ENCODE data around the gene CD200.

CD200 gene

GRCh38 chr3:112339609-112340008 is 6.7 kb downstream of the CD200 start:
- Histone ChIP-seq H3K9ac (ENCODE audit: low read depth, low read length) (no peak overlapping the region), H3K9me3 (ENCODE audit: control insufficient read depth, insufficient read depth, low read length) (no peaks in the 10 kb centered on the region), H3K36me3 (ENCODE audit: insufficient read depth, low read length) (no peaks in the 10 kb centered on the region; the same call in 1 of the 2 replicates), H3K4me1 (ENCODE audit: insufficient read depth, low read length) (peaks cover 29% of the 10 kb centered on the region)

GRCh38 chr3:112341386-112341785 is 8.4 kb downstream of the CD200 start:
- H3K9me3 ChIP-seq (ENCODE audit: control insufficient read depth, insufficient read depth, low read length), result no peaks in the 10 kb centered on the region

DNA sequence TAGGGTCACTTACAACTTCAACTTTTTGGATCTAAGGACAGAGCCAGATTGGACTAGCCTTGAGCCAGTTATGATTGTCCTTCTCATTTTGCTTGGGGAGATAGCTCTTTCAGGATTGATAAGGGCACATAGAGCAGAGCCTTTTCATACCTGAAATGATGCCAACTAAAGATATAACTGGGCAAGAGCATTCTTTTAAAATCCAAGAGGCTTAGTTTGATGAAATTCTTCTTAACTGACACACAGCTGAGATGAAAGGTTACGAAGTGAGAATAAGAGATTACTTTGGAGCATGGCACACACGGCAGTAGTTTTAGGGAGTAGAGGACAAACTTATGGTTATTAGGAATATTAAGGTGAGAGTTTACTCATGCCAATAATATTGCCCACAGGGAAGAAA is 12.7 kb downstream of the CD200 start:
- Histone ChIP-seq H3K36me3 (ENCODE audit: insufficient read depth, low read length) (peaks cover 24% of the 10 kb centered on the region), H3K9me3 (ENCODE audit: control insufficient read depth, insufficient read depth, low read length) (no peaks in the 10 kb centered on the region), H3K9ac (ENCODE audit: low read depth, low read length) (no peak overlapping the region), H3K4me1 (ENCODE audit: insufficient read depth, low read length) (peaks cover 12% of the 10 kb centered on the region)

More at GRCh38 chr3:112341386-112341785, 8.4 kb downstream of the CD200 start:
- peaks cover 13% of the 10 kb centered on the region for H3K36me3 ChIP-seq (ENCODE audit: insufficient read depth, low read length)
- H3K9ac ChIP-seq (ENCODE audit: low read depth, low read length), result no peak overlapping the region
- H3K4me1 ChIP-seq (ENCODE audit: insufficient read depth, low read length), result peaks cover 21% of the 10 kb centered on the region

- Histone ChIP-seq H3K9me3 (ENCODE audit: control insufficient read depth, insufficient read depth, low read length) (no peaks in the 10 kb centered on the region), H3K36me3 (ENCODE audit: insufficient read depth, low read length) (peaks cover 24% of the 10 kb centered on the region), H3K4me1 (ENCODE audit: insufficient read depth, low read length) (peaks cover 21% of the 10 kb centered on the region), H3K9ac (ENCODE audit: low read depth, low read length) (no peak overlapping the region)
These were observed 13.7 kb downstream of the CD200 start for GRCh38 chr3:112346491-112347122.

- Histone ChIP-seq H3K4me1 (ENCODE audit: insufficient read depth, low read length) (peaks cover 43% of the 10 kb centered on the region), H3K9me3 (ENCODE audit: control insufficient read depth, insufficient read depth, low read length) (no peaks in the 10 kb centered on the region), H3K9ac (ENCODE audit: low read depth, low read length) (no peak overlapping the region), H3K36me3 (ENCODE audit: insufficient read depth, low read length) (peaks cover 31% of the 10 kb centered on the region)
These were observed 16.0 kb downstream of the CD200 start for GRCh38 chr3:112348943-112349342.

- Histone ChIP-seq H3K9ac (ENCODE audit: low read depth, low read length) (no peak overlapping the region), H3K4me1 (ENCODE audit: insufficient read depth, low read length) (peaks cover 49% of the 10 kb centered on the region)
These were observed 16.6 kb downstream of the CD200 start for GRCh38 chr3:112349557-112349956.

DNA sequence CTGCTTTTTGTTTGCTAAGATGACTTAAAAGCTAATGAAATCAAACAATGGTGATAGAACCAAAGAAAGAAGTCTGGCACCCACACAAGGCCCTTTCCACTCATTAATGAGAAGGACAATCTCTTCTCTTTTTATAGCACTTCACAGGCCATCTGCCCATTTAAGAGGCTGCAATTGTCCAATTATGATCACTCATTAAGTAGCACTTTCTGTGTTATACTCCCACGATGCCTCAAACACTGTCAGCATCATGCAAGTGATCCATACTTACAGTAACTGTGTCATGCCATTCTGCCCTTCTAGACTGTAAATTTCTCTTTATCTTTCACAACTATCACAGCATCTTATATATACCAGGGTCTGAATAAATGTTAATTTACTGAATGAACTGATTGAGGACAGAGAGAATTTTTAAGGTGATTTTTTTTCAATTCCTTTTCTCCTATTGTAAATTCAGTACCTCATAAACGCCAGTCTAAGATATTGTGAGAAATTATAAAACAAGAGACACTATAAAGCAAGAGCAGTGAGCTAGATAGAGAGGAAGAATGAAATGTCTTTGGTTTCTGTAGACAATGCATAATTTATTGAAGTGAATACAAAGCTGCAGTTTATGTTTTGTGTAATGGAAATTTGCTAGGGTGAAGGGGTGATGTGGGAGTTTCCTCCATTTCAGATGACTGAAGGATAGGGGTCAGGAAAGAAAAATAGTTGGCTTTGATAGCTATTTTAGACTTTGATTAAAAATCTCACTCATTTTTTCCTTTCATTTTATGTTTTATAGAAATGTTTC is 17.3 kb downstream of the CD200 start:
- Histone ChIP-seq H3K9me3 (ENCODE audit: control insufficient read depth, insufficient read depth, low read length) (no peaks in the 10 kb centered on the region), H3K4me1 (ENCODE audit: insufficient read depth, low read length) (peaks cover 55% of the 10 kb centered on the region), H3K9ac (ENCODE audit: low read depth, low read length) (no peak overlapping the region), H3K36me3 (ENCODE audit: insufficient read depth, low read length) (peaks cover 27% of the 10 kb centered on the region)

More at GRCh38 chr3:112349557-112349956, 16.6 kb downstream of the CD200 start:
- Histone ChIP-seq H3K9me3 (ENCODE audit: control insufficient read depth, insufficient read depth, low read length) (no peaks in the 10 kb centered on the region), H3K36me3 (ENCODE audit: insufficient read depth, low read length) (peaks cover 31% of the 10 kb centered on the region)

- Histone ChIP-seq H3K9me3 (ENCODE audit: control insufficient read depth, insufficient read depth, low read length) (no peaks in the 10 kb centered on the region), H3K9ac (ENCODE audit: low read depth, low read length) (no peak overlapping the region), H3K4me1 (ENCODE audit: insufficient read depth, low read length) (peaks cover 62% of the 10 kb centered on the region), H3K36me3 (ENCODE audit: insufficient read depth, low read length) (peaks cover 20% of the 10 kb centered on the region; the same call in 1 of the 2 replicates)
These were observed 18.1 kb downstream of the CD200 start for GRCh38 chr3:112351036-112351435.

GRCh38 chr3:112351823-112352222 is 18.9 kb downstream of the CD200 start:
- H3K9ac ChIP-seq (ENCODE audit: low read depth, low read length), result no peak overlapping the region
- H3K4me1 ChIP-seq (ENCODE audit: insufficient read depth, low read length), result peaks cover 62% of the 10 kb centered on the region
- H3K36me3 ChIP-seq (ENCODE audit: insufficient read depth, low read length), result peaks cover 14% of the 10 kb centered on the region; the same call in 1 of the 2 replicates
- H3K9me3 ChIP-seq (ENCODE audit: control insufficient read depth, insufficient read depth, low read length), result no peaks in the 10 kb centered on the region

DNA sequence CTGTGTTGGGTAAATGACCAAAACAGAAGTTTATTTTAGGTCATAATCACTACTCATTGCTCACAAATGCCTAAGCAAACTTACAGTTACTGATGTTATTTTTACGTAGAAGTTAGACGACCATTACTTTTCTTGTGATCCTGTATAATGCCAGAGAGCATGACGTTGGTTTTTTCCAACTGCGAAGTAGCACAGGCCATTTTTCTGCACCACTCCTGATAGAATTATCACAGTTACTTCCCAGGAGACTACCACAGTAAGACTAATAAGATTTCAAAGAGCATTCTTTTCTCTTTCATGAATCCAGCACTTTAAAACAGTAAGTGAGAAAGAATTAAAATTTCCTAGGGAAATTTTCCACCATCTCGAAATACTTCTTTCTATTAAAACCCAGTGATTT is 19.8 kb downstream of the CD200 start:
- H3K4me1 ChIP-seq (ENCODE audit: insufficient read depth, low read length), result peaks cover 62% of the 10 kb centered on the region
- H3K9me3 ChIP-seq (ENCODE audit: control insufficient read depth, insufficient read depth, low read length), result no peaks in the 10 kb centered on the region
- no peak overlapping the region for H3K9ac ChIP-seq (ENCODE audit: low read depth, low read length)
- H3K36me3 ChIP-seq (ENCODE audit: insufficient read depth, low read length), result peaks cover 6% of the 10 kb centered on the region

DNA sequence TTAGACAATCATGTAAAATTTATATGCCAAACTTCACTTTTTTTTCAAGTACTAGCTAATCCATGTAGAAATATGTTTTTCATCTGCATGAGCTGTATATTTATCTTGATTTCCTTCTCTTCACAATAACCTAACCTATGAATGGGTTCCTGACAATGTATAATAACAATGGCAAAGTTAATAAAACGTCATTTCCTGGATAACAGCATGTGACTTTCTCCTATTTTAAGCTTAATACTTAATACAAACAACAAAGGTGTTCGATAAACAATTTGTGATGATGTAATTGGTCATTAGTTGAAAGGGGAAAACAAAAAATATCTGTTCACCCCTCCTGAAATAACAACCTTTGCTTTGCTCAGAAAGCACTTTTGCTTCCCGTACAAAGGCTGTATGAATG is 20.4 kb downstream of the CD200 start:
- Histone ChIP-seq H3K36me3 (ENCODE audit: insufficient read depth, low read length) (peaks cover 11% of the 10 kb centered on the region), H3K4me1 (ENCODE audit: insufficient read depth, low read length) (peaks cover 68% of the 10 kb centered on the region), H3K9ac (ENCODE audit: low read depth, low read length) (no peak overlapping the region), H3K9me3 (ENCODE audit: control insufficient read depth, insufficient read depth, low read length) (no peaks in the 10 kb centered on the region)

DNA sequence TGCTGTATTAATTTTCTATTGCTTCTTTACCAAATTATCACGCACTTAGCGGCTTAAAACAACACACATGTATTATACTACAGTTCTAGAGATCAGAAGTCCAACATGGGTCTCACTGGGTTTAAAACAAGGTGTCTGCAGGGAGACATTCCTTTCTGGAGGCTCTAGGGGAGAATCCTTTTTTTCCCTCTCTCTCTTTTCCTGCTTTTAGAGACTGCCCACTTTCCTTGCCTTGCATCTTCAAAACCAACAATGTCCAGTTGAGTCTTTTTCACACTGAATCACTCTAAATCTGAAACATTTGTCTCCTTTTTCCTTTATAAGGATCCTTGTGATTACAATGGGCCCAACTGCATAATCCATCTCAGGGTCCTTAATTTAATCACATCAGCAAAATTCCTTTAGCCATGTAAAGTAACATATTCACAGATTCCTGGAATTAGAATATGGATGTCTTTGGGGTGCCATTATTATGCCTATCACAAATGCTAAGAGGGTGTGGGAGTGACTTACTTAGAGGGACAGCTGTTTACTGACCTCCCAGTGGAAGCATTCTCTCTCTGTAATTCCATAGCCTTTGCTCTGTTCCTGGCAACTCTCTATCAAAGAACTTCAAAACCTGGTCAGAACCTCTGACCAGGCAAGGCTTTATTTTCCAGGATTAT is 21.8 kb downstream of the CD200 start:
- peaks cover 67% of the 10 kb centered on the region for H3K4me1 ChIP-seq (ENCODE audit: insufficient read depth, low read length)
- no peaks in the 10 kb centered on the region for H3K9me3 ChIP-seq (ENCODE audit: control insufficient read depth, insufficient read depth, low read length)
- peaks cover 16% of the 10 kb centered on the region for H3K36me3 ChIP-seq (ENCODE audit: insufficient read depth, low read length)
- no peak overlapping the region for H3K9ac ChIP-seq (ENCODE audit: low read depth, low read length)

- H3K9ac ChIP-seq (ENCODE audit: low read depth, low read length), result no peak overlapping the region
- H3K9me3 ChIP-seq (ENCODE audit: control insufficient read depth, insufficient read depth, low read length), result no peaks in the 10 kb centered on the region
- H3K4me1 ChIP-seq (ENCODE audit: insufficient read depth, low read length), result peaks cover 61% of the 10 kb centered on the region
- H3K36me3 ChIP-seq (ENCODE audit: insufficient read depth, low read length), result peaks cover 18% of the 10 kb centered on the region
These were observed 22.3 kb downstream of the CD200 start for GRCh38 chr3:112355307-112355687.

- H3K9me3 ChIP-seq (ENCODE audit: control insufficient read depth, insufficient read depth, low read length), result no peaks in the 10 kb centered on the region
- H3K4me1 ChIP-seq (ENCODE audit: insufficient read depth, low read length), result peaks cover 34% of the 10 kb centered on the region
- peaks cover 17% of the 10 kb centered on the region for H3K36me3 ChIP-seq (ENCODE audit: insufficient read depth, low read length)
- no peak overlapping the region for H3K9ac ChIP-seq (ENCODE audit: low read depth, low read length)
These were observed 25.2 kb downstream of the CD200 start for GRCh38 chr3:112357930-112358780.

All from ES-I3 (cell line).